ENCODE measurements around the gene NDUFC1. TPM values are rescaled to one million over a fixed set of nuclear protein-coding genes. Genes with fewer than 3 reads are reported as not detected.

NDUFC1 gene
- total RNA-seq, 1 experiment from 2014 or later = 61.7 TPM

- CTCF ChIA-PET = interaction anchor here (0.6 to 2.3 kb wide), 15 partner anchors 19 to 271 kb away, joined by 3 to 11 read pairs (median 4); partner anchors contain the start of genes ELF2 and MGARP
- H3K4me1 Mint-ChIP-seq = peaks cover 35% of the 10 kb centered on the region
- peak; percentile 97 for ATAC-seq
- TF ChIP-seq ZBTB43 (CRISPR knock-in tag; IDR thresholded peaks at IDR 0.05) (peak; percentile 43; the same call in 1 of the 2 replicates), ZNF532 (CRISPR knock-in tag; IDR thresholded peaks at IDR 0.05; ENCODE audit: borderline replicate concordance) (no peak), ATF3 (CRISPR knock-in tag; conservative IDR thresholded peaks at IDR 0.05) (no peak), CREM (CRISPR knock-in tag; IDR thresholded peaks at IDR 0.05) (no peak), EMX1 (CRISPR knock-in tag; IDR thresholded peaks at IDR 0.05) (no peak), RORB (CRISPR knock-in tag; IDR thresholded peaks at IDR 0.05) (no peak), E2F4 (CRISPR knock-in tag; IDR thresholded peaks at IDR 0.05; ENCODE audit: borderline replicate concordance, low read depth) (0 out of 2 replicates have a peak, but pooled peaks have one; percentile 13), NR3C1 (CRISPR knock-in tag; conservative IDR thresholded peaks at IDR 0.05; ENCODE audit: low read depth) (no peak), ETV6 (CRISPR knock-in tag; IDR thresholded peaks at IDR 0.05) (peak; percentile 49; the same call in 1 of the 2 replicates), TEAD1 (CRISPR knock-in tag; IDR thresholded peaks at IDR 0.05) (0 out of 2 replicates have a peak, but pooled peaks have one; percentile 10), TEAD4 (CRISPR knock-in tag; IDR thresholded peaks at IDR 0.05) (0 out of 2 replicates have a peak, but pooled peaks have one; percentile 8), SP1 (CRISPR knock-in tag; conservative IDR thresholded peaks at IDR 0.05) (peak; percentile 90), ZNF121 (CRISPR knock-in tag; IDR thresholded peaks at IDR 0.05) (no peak), ZNF219 (CRISPR knock-in tag; IDR thresholded peaks at IDR 0.05; ENCODE audit: borderline replicate concordance) (no peak), HMGXB4 (CRISPR knock-in tag; IDR thresholded peaks at IDR 0.05) (peak; percentile 16; the same call in 1 of the 2 replicates), GABPB1 (CRISPR knock-in tag; IDR thresholded peaks at IDR 0.05) (0 out of 2 replicates have a peak, but pooled peaks have one; percentile 53), NFYB (CRISPR knock-in tag; conservative IDR thresholded peaks at IDR 0.05; ENCODE audit: low read depth) (no peak), ATF1 (CRISPR knock-in tag; IDR thresholded peaks at IDR 0.05) (no peak), CREB1 (CRISPR knock-in tag; IDR thresholded peaks at IDR 0.05) (no peak; the same call in 1 of the 2 replicates), ZNF138 (CRISPR knock-in tag; conservative IDR thresholded peaks at IDR 0.05) (no peak), SOX15 (CRISPR knock-in tag; IDR thresholded peaks at IDR 0.05) (no peak), FOXJ3 (CRISPR knock-in tag; IDR thresholded peaks at IDR 0.05; ENCODE audit: borderline replicate concordance) (no peak), MAX (CRISPR knock-in tag; IDR thresholded peaks at IDR 0.05) (peak; percentile 92), E2F5 (CRISPR knock-in tag; IDR thresholded peaks at IDR 0.05) (peak; percentile 62; the same call in 1 of the 2 replicates), MYBL2 (CRISPR knock-in tag; IDR thresholded peaks at IDR 0.05) (peak; percentile 59), GRHL2 (CRISPR knock-in tag; IDR thresholded peaks at IDR 0.05; ENCODE audit: insufficient replicate concordance, severe bottlenecking) (no peak)
Observed at GRCh38 chr4:139301113-139301820, 1.0 kb downstream of the NDUFC1 start, which contains the start of gene NAA15. TSS of gene NAA15 (plus strand) at chr4:139301505. CDS start at chr4:139301778, 273 bp downstream.

More at GRCh38 chr4:139301113-139301820, 1.0 kb downstream of the NDUFC1 start, which contains the start of gene NAA15:
- H3K4me3 Mint-ChIP-seq = peak within 1 kb of the TSS; percentile 99
- DNase-seq (ENCODE audit: low spot score) = peak; percentile 97
- H3K27ac Mint-ChIP-seq = peak within 1 kb of the TSS; percentile 99
- H3K27me3 Mint-ChIP-seq (ENCODE audit: low read depth) = peaks cover 2% of the 10 kb centered on the region; the same call in 1 of the 2 replicates
- H3K36me3 Mint-ChIP-seq = peaks cover 40% of the 10 kb centered on the region
- peaks cover 10% of the 10 kb centered on the region for H3K9me3 Mint-ChIP-seq
- POLR2A ChIA-PET = interaction anchor here (0.5 to 3.5 kb wide), 16 partner anchors 11 to 285 kb away, joined by 3 to 59 read pairs (median 4); partner anchors contain the start of genes ELF2, MGARP and NOCT

Measured in WTC11 (cell line).